Smooth muscle cell (in vitro differentiated cells): ENCODE data around the gene PIEZO2. TPM values are rescaled to one million over a fixed set of nuclear protein-coding genes. Genes with fewer than 3 reads are reported as not detected.

Source experiments
- DNase-seq: peaks from one replicate; lab custom pipeline; 2025; ENCODE audit not compliant: unreplicated experiment; lab: John Stamatoyannopoulos, UW
- H2AFZ ChIP-seq: fragments of 200-600 bp; sonication (generic); 2 replicates; pipeline ENCODE4 v1.6.0; 2016; ENCODE audit warnings: antibody characterized with exemption, low read depth, mild to moderate bottlenecking
- H3F3A ChIP-seq: fragments of 200-600 bp; sonication (generic); 2 replicates; pipeline ENCODE4 v1.6.0; 2017; ENCODE audit warnings: antibody characterized with exemption, low read depth
- H3K27ac ChIP-seq: fragments of 200-600 bp; sonication (generic); 2 replicates; pipeline ENCODE4 v1.5.1; 2016; ENCODE audit warnings: low read depth, mild to moderate bottlenecking
- H3K27me3 ChIP-seq: fragments of 200-600 bp; sonication (generic); 2 replicates; pipeline ENCODE4 v1.6.1; 2016; ENCODE audit warnings: low read depth, mild to moderate bottlenecking
- H3K36me3 ChIP-seq: fragments of 200-600 bp; sonication (generic); 2 replicates; pipeline ENCODE4 v1.5.1; 2016; ENCODE audit warnings: low read depth
- H3K4me1 ChIP-seq: fragments of 200-600 bp; sonication (generic); 2 replicates; pipeline ENCODE4 v1.5.1; 2016; ENCODE audit warnings: low read depth
- H3K4me2 ChIP-seq: fragments of 200-600 bp; sonication (generic); 2 replicates; pipeline ENCODE4 v1.6.0; 2016; ENCODE audit warnings: mild to moderate bottlenecking
- H3K4me3 ChIP-seq: fragments of 200-600 bp; sonication (generic); 2 replicates; pipeline ENCODE4 v1.5.1; 2016; ENCODE audit warnings: mild to moderate bottlenecking
- H3K79me2 ChIP-seq: fragments of 200-600 bp; sonication (generic); 2 replicates; pipeline ENCODE4 v1.6.0; 2016; ENCODE audit warnings: low read depth, mild to moderate bottlenecking
- H3K9ac ChIP-seq: fragments of 200-600 bp; sonication (generic); 2 replicates; pipeline ENCODE4 v1.6.0; 2016; ENCODE audit warnings: low read depth
- H3K9me3 ChIP-seq: fragments of 200-600 bp; sonication (generic); replicated peaks from 2 replicates; pipeline ENCODE4 v1.5.1; 2016; ENCODE audit warnings: low read depth
- H4K20me1 ChIP-seq: fragments of 200-600 bp; sonication (generic); 2 replicates; pipeline ENCODE4 v1.6.0; 2016; ENCODE audit warnings: low read depth
- CTCF ChIP-seq: fragments of 200-600 bp; sonication (generic); IDR thresholded peaks from 2 replicates; pipeline ENCODE4 v1.5.1; 2017; ENCODE audit warnings: borderline replicate concordance, mild to moderate bottlenecking, antibody characterized with exemption; ENCODE audit not compliant: insufficient read depth, poor library complexity, severe bottlenecking
- WGBS: methylation state at CpG from one replicate; pipeline ENCODE4 v1.1.7; 2016; ENCODE audit warnings: low lambda C conversion rate; 5-methylcytosine and 5-hydroxymethylcytosine counted together
- polyA plus RNA-seq: library from polyadenylated mRNA; unstranded; fragments of >200 nt; fragmentation: Nextera tagmentation; extraction: Ambion mirVana; gene quantifications from 2 replicates; pipeline ENCODE4 v1.2.1, GENCODE V29; 2016
- total RNA-seq: library from RNA; depleted of rRNA; stranded (reverse); fragments of >200 nt; gene quantifications from 2 replicates; pipeline ENCODE4 v1.2.3, GENCODE V29; 2014

The PIEZO2 gene
- total and polyA plus RNA-seq, 2 experiments from 2014 or later, result 1.3 to 4.7 TPM

- WGBS, result 96% methylated on average over 44 of the region's 67 CpGs
Measured at GRCh38 chr18:10726198-10727068, 422.9 kb downstream of the PIEZO2 start.

GRCh38 chr18:10724666-10725065 is 424.7 kb downstream of the PIEZO2 start:
- Histone ChIP-seq H3K36me3 (no peaks in the 10 kb centered on the region), H4K20me1 (no peaks in the 10 kb centered on the region), H3K27me3 (no peaks in the 10 kb centered on the region), H3K27ac (no peak overlapping the region), H3K4me1 (no peaks in the 10 kb centered on the region), H3K9ac (no peak overlapping the region), H2AFZ (no peak overlapping the region), H3K79me2 (no peaks in the 10 kb centered on the region), H3K9me3 (no peaks in the 10 kb centered on the region), H3K4me2 (no peak overlapping the region), H3F3A (no peaks in the 10 kb centered on the region), H3K4me3 (no peak overlapping the region)
- TF ChIP-seq CTCF, result no peak
- DNase-seq, result no peak
- whole genome bisulfite sequencing, result 94% methylated on average over 18 of the region's 18 CpGs

More at GRCh38 chr18:10726198-10727068, 422.9 kb downstream of the PIEZO2 start:
- no peaks in the 10 kb centered on the region for H3F3A ChIP-seq
- H3K27ac ChIP-seq, result no peak overlapping the region
- no peak overlapping the region for H2AFZ ChIP-seq
- TF ChIP-seq CTCF, result no peak
- H3K27me3 ChIP-seq, result no peaks in the 10 kb centered on the region
- no peak overlapping the region for H3K9ac ChIP-seq
- DNase-seq, result no peak
- no peaks in the 10 kb centered on the region for H3K36me3 ChIP-seq
- no peaks in the 10 kb centered on the region for H4K20me1 ChIP-seq
- H3K79me2 ChIP-seq, result no peaks in the 10 kb centered on the region
- H3K9me3 ChIP-seq, result no peaks in the 10 kb centered on the region
- no peak overlapping the region for H3K4me3 ChIP-seq
- no peak overlapping the region for H3K4me2 ChIP-seq
- H3K4me1 ChIP-seq, result peaks cover 2% of the 10 kb centered on the region

GRCh38 chr18:10723496-10723895 is 425.9 kb downstream of the PIEZO2 start:
- H3K79me2 ChIP-seq, result no peaks in the 10 kb centered on the region
- no peak overlapping the region for H3K4me3 ChIP-seq
- H3K4me2 ChIP-seq, result no peak overlapping the region
- no peaks in the 10 kb centered on the region for H3K27me3 ChIP-seq
- no peaks in the 10 kb centered on the region for H3K9me3 ChIP-seq
- no peaks in the 10 kb centered on the region for H3K4me1 ChIP-seq
- H3K9ac ChIP-seq, result no peak overlapping the region
- no peak for DNase-seq
- WGBS, result 94% methylated on average over 4 of the region's 4 CpGs
- no peaks in the 10 kb centered on the region for H3F3A ChIP-seq
- TF ChIP-seq CTCF, result no peak
- H3K27ac ChIP-seq, result no peak overlapping the region
- no peak overlapping the region for H2AFZ ChIP-seq
- no peaks in the 10 kb centered on the region for H3K36me3 ChIP-seq
- H4K20me1 ChIP-seq, result no peaks in the 10 kb centered on the region
